Loucy (cell line): Measurements from ENCODE around the gene APLP2.

Source experiments
- H2AFZ ChIP-seq: fragments of 200-600 bp; sonication (generic); 2 replicates; pipeline ENCODE4 v1.6.0; 2016; ENCODE audit warnings: antibody characterized with exemption, mild to moderate bottlenecking, low read length, moderate library complexity
- H3F3A ChIP-seq: fragments of 200-600 bp; 2 replicates; pipeline ENCODE4 v1.6.0; 2016; ENCODE audit warnings: antibody characterized with exemption, low read depth, mild to moderate bottlenecking
- H3K27me3 ChIP-seq: fragments of 200-600 bp; sonication (generic); 2 replicates; pipeline ENCODE4 v1.6.1; 2014; ENCODE audit warnings: low read length, mild to moderate bottlenecking; ENCODE audit not compliant: insufficient read depth, poor library complexity, severe bottlenecking
- H3K36me3 ChIP-seq: fragments of 200-600 bp; sonication (generic); 2 replicates; pipeline ENCODE4 v1.6.1; 2016; ENCODE audit warnings: low read length; ENCODE audit not compliant: insufficient read depth
- H3K4me1 ChIP-seq: fragments of 200-600 bp; sonication (generic); 2 replicates; pipeline ENCODE4 v1.5.1; 2014; ENCODE audit warnings: low read length, mild to moderate bottlenecking; ENCODE audit not compliant: insufficient read depth, poor library complexity, severe bottlenecking
- H3K4me2 ChIP-seq: fragments of 200-600 bp; sonication (generic); 2 replicates; pipeline ENCODE4 v1.6.0; 2014; ENCODE audit warnings: antibody characterized with exemption, low read length, low read depth, mild to moderate bottlenecking; ENCODE audit not compliant: poor library complexity, severe bottlenecking
- H3K4me3 ChIP-seq: fragments of 200-600 bp; sonication (generic); 2 replicates; pipeline ENCODE4 v1.5.1; 2014; ENCODE audit warnings: low read length, mild to moderate bottlenecking, mixed read lengths; ENCODE audit not compliant: poor library complexity, severe bottlenecking
- H3K79me2 ChIP-seq: fragments of 200-600 bp; sonication (generic); 2 replicates; pipeline ENCODE4 v1.6.1; 2014; ENCODE audit warnings: low read length; ENCODE audit not compliant: insufficient read depth
- H3K9ac ChIP-seq: fragments of 200-600 bp; sonication (generic); 2 replicates; pipeline ENCODE4 v1.6.0; 2014; ENCODE audit warnings: mild to moderate bottlenecking, low read depth, low read length, moderate library complexity; ENCODE audit not compliant: poor library complexity, severe bottlenecking
- H3K9me2 ChIP-seq: fragments of 200-600 bp; sonication (generic); replicated peaks from 2 replicates; pipeline ENCODE4 v1.6.1; 2016; ENCODE audit warnings: low read depth, low read length, mixed read lengths
- H3K9me3 ChIP-seq: fragments of 200-600 bp; sonication (generic); 2 replicates; pipeline ENCODE4 v1.6.1; 2014; ENCODE audit warnings: mild to moderate bottlenecking, antibody characterized with exemption, low read length, low read depth; ENCODE audit not compliant: insufficient read depth
- H4K20me1 ChIP-seq: fragments of 200-600 bp; sonication (generic); 2 replicates; pipeline ENCODE4 v1.6.0; 2014; ENCODE audit warnings: antibody characterized with exemption, low read length, mild to moderate bottlenecking; ENCODE audit not compliant: insufficient read depth, poor library complexity, severe bottlenecking
- CTCF ChIP-seq: fragments of 200-600 bp; sonication (generic); conservative IDR thresholded peaks from 2 replicates; pipeline ENCODE4 v1.5.1; 2014; ENCODE audit warnings: mild to moderate bottlenecking, antibody characterized with exemption, low read length
- EZH2phosphoT487 ChIP-seq: fragments of 200-600 bp; IDR thresholded peaks from 2 replicates; pipeline ENCODE4 v1.6.1; 2018; ENCODE audit warnings: antibody characterized with exemption, mild to moderate bottlenecking, moderate library complexity, borderline replicate concordance

The APLP2 gene

DNA sequence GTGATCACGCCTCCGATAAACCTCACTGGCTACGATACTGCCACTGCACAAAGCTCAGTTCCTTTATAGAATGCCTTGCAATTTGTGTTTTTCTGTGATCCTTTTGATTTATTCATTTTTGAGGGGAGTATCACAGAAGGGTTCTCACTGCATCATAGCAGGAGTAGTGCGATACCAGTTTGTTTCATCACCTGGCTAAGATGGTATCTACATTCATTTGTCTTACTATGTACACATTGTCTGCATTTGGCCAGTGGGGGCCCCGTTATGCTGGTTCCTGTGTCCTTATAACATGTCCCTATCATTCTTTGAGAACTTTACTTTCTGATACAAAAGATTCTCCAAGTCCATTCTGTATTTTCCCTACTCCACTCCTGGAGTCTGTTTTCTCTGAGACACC, 44.6 kb downstream of the APLP2 start:
- Histone ChIP-seq H3K9me3 (no peaks in the 10 kb centered on the region), H3K9me2 (no peaks in the 10 kb centered on the region), H4K20me1 (no peaks in the 10 kb centered on the region), H3K79me2 (peaks cover 71% of the 10 kb centered on the region), H3K36me3 (peaks cover 44% of the 10 kb centered on the region), H3F3A (peaks cover 12% of the 10 kb centered on the region; the same call in 1 of the 2 replicates), H3K9ac (no peak overlapping the region), H3K4me2 (no peak overlapping the region), H3K4me1 (peaks cover 71% of the 10 kb centered on the region), H2AFZ (no peak overlapping the region), H3K4me3 (no peak overlapping the region), H3K27me3 (no peaks in the 10 kb centered on the region)
- TF ChIP-seq EZH2phosphoT487 (no peak), CTCF (peak; percentile 36; the same call in 1 of the 2 replicates)

DNA sequence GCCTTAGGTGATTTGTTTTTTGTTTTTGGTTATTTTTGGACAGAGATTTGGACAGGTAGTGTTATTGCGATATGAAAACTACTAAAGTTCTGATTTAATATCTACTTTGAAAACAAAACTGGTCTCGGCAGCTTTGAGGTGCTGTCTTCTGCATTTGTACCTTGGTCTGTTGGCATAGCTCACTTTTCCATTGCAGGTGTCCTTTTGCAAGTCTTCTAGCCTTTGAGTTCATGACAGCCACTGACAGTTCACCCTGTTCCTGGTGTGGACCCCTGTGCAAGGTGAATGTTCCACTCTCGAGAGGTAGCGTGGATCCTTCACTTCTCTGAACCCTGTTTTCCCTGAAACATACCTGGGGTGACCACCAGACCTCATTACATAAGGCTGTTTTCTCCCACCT, 45.0 kb downstream of the APLP2 start:
- TF ChIP-seq EZH2phosphoT487 = no peak
- no peak for TF ChIP-seq CTCF
- H3F3A ChIP-seq = peaks cover 12% of the 10 kb centered on the region; the same call in 1 of the 2 replicates
- H2AFZ ChIP-seq = no peak overlapping the region
- H3K4me2 ChIP-seq = no peak overlapping the region
- H3K4me1 ChIP-seq = peaks cover 71% of the 10 kb centered on the region
- no peaks in the 10 kb centered on the region for H3K27me3 ChIP-seq
- peaks cover 73% of the 10 kb centered on the region for H3K79me2 ChIP-seq
- no peaks in the 10 kb centered on the region for H4K20me1 ChIP-seq
- peaks cover 41% of the 10 kb centered on the region for H3K36me3 ChIP-seq
- H3K9me2 ChIP-seq = no peaks in the 10 kb centered on the region
- H3K9ac ChIP-seq = no peak overlapping the region
- H3K4me3 ChIP-seq = no peak overlapping the region
- no peaks in the 10 kb centered on the region for H3K9me3 ChIP-seq

GRCh38 chr11:130115218-130115617, 45.5 kb downstream of the APLP2 start:
- Histone ChIP-seq H3K9me3 (no peaks in the 10 kb centered on the region), H3K4me1 (peaks cover 71% of the 10 kb centered on the region), H3F3A (peaks cover 12% of the 10 kb centered on the region; the same call in 1 of the 2 replicates), H3K9me2 (no peaks in the 10 kb centered on the region), H3K9ac (no peak overlapping the region), H2AFZ (no peak overlapping the region), H3K4me2 (no peak overlapping the region), H4K20me1 (no peaks in the 10 kb centered on the region), H3K27me3 (no peaks in the 10 kb centered on the region), H3K4me3 (no peak overlapping the region), H3K79me2 (peaks cover 75% of the 10 kb centered on the region), H3K36me3 (peaks cover 36% of the 10 kb centered on the region)
- TF ChIP-seq EZH2phosphoT487 (no peak), CTCF (no peak)
